NB4 (cell line): ENCODE data around the gene SPATA6L.

ENCODE experiments used
- CTCF ChIP-seq: IDR thresholded peaks from one replicate; pipeline ENCODE4 v1.5.1; 2012; ENCODE audit warnings: low read depth, low read length
- MAX ChIP-seq: IDR thresholded peaks from 2 replicates; pipeline ENCODE4 v1.6.1; 2011; ENCODE audit warnings: low read depth, low read length
- MYC ChIP-seq: IDR thresholded peaks from 2 replicates; pipeline ENCODE4 v1.6.1; 2011; ENCODE audit warnings: low read depth, low read length
- POLR2A ChIP-seq: IDR thresholded peaks from 2 replicates; pipeline ENCODE4 v1.6.1; 2011; ENCODE audit warnings: mild to moderate bottlenecking; ENCODE audit not compliant: insufficient read length; ENCODE audit errors: extremely low read depth

GRCh38 chr9:4574657-4575243, 91.5 kb downstream of the SPATA6L start:
- TF ChIP-seq CTCF (no peak), MAX (no peak), MYC (no peak), POLR2A (no peak)
